Heart right ventricle (tissue), 16 donors: ENCODE data around the gene KCNQ1. TPM values are rescaled to one million over a fixed set of nuclear protein-coding genes. Genes with fewer than 3 reads are reported as not detected.

Source experiments
- ATAC-seq, 8 donors: fragments of 200-7000 bp; cut with Tn5 transposase; one replicate each; pipeline ENCODE4 v1.9.1; 2020; ENCODE audit warnings: mild to moderate bottlenecking in 8 of 8, moderate library complexity in 8 of 8, moderate number of reproducible peaks in 1 of 8
- DNase-seq, 2 donors: peaks; one replicate each; pipeline ENCODE4 v3.0.0-alpha.2; 2020
- H3K27ac ChIP-seq, 10 donors: fragments of 200-600 bp; sonication (generic) in 2 of 10; one replicate each; pipeline versions ENCODE4 v1.5.0 to v1.8.0; 2020 to 2022; ENCODE audit warnings: mild to moderate bottlenecking in 3 of 10
- H3K27me3 ChIP-seq, 7 donors: fragments of 200-600 bp; one replicate each; pipeline ENCODE4 v1.8.0; 2021 to 2022; ENCODE audit warnings: mild to moderate bottlenecking in 2 of 7
- H3K36me3 ChIP-seq, 9 donors: fragments of 200-600 bp; sonication (generic) in 1 of 9; one replicate each; pipeline versions ENCODE4 v1.5.0 to v1.8.0; 2020 to 2022; ENCODE audit warnings: mild to moderate bottlenecking in 2 of 9
- H3K4me1 ChIP-seq, 9 donors: fragments of 200-600 bp; sonication (generic) in 1 of 9; one replicate each; pipeline versions ENCODE4 v1.5.0 to v1.8.0; 2020 to 2022; ENCODE audit warnings: mild to moderate bottlenecking in 4 of 9
- H3K4me3 ChIP-seq, 10 donors: fragments of 200-600 bp; sonication (generic) in 2 of 10; one replicate each; pipeline versions ENCODE4 v1.5.0 to v1.8.0; 2020 to 2022; ENCODE audit warnings: mild to moderate bottlenecking in 7 of 10, moderate library complexity in 2 of 10
- H3K9me3 ChIP-seq, 11 donors: fragments of 200-600 bp in 10 of 11; sonication (generic) in 2 of 11; one replicate each; pipeline versions ENCODE4 v1.5.0 to v1.8.0; 2013 to 2022; ENCODE audit warnings: mild to moderate bottlenecking in 2 of 11, control low read depth in 1 of 11, moderate library complexity in 1 of 11
- CTCF ChIP-seq, 9 donors: fragments of 200-600 bp; sonication (generic) in 2 of 9; IDR thresholded peaks; one replicate each; pipeline versions ENCODE4 v1.5.0 to v1.8.0; 2021 to 2022; ENCODE audit warnings: antibody characterized with exemption in 9 of 9, mild to moderate bottlenecking in 5 of 9, moderate library complexity in 1 of 9
- WGBS, 2 donors: extraction: QIAGEN DNeasy Blood & Tissue Kit; methylation state at CpG; one replicate each; pipeline ENCODE4 v1.1.7; 2013; ENCODE audit warnings: inconsistent platforms in 1 of 2; 5-methylcytosine and 5-hydroxymethylcytosine counted together
- intact Hi-C, 10 donors: fragments of 100-400 bp; cut with DNase I; formaldehyde crosslinking; loops; one replicate each; pipeline versions ENCODE4 v1.11.1 to v1.14.2; 2022
- polyA plus RNA-seq, 2 donors: library from polyadenylated mRNA; stranded (reverse); fragments of 200-250 nt; gene quantifications; one replicate each; pipeline ENCODE4 v1.2.3, GENCODE V29; 2013
- total RNA-seq, 10 donors: library from RNA; stranded (reverse); fragmentation: NEBNext Ultra II Directional in 3 of 10; extraction: Animal tissue kit (Norgen Biotek cat#: 25700) in 3 of 10; gene quantifications; one replicate each; pipeline versions ENCODE4 v1.2.1 to v1.2.4, GENCODE V29; 2021 to 2023
- donor health status: Arrhythmogenic right ventricular cardiomyopathy.
- donor health status: ischemic (EF 13 %, LVEDD 7.1; RV severe dilation, severe dysfunction).
- donor health status: healthy with polysubstance abuse.
- donor health status: DM: no; HTN: yes; CAD: no.
- donor health status: DM: no; HTN: no; CAD: no.
- donor health status: ischemic (EF 25% LVEDD 6.9; RV normal size, moderate dysfunction).
- donor health status: ischemic (EF 25% LVEDD 5.7; RV mildly dilated, moderate dysfunction).
- donor health status: healthy.
- donor health status: DM: yes; HTN: yes; CAD: no.
- donor health status: Ischemic cardiomyopathy.
- donor health status: ischemic (EF 35%, LVEDD 5.7; RV mildly dilated, moderate dysfunction).
- donor health status: nonischemic (EF 11% LVEDD 7.7; RV severe dilation, severe dysfunction).
- donor health status: DM: yes; HTN: yes; CAD: no.
- donor health status: PGD.
- donor health status: ischemic (EF 29% LVEDD 5.4; RV normal size, mild dysfunction).
- donor health status: nonischemic (EF 23%, LVEDD 6.1; RV moderate dilation, normal function).

The KCNQ1 gene
- total and polyA plus RNA-seq, 12 donors, result 19.9 to 48.2 (median 33.7) TPM

- Histone ChIP-seq H3K27me3 (no peaks in the 10 kb centered on the region), H3K4me1 (peaks cover 0 to 4% (median 0%) of the 10 kb centered on the region in 9 donors), H3K27ac (peak overlapping the region in 2 of 10 donors; percentile 4 to 41), H3K9me3 (peaks cover 0 to 13% (median 0%) of the 10 kb centered on the region in 11 donors), H3K36me3 (peaks cover 0 to 33% (median 3%) of the 10 kb centered on the region in 9 donors), H3K4me3 (no peak overlapping the region)
- 77 to 82% methylated on average over 6 of the region's 6 CpGs for WGBS, 2 donors
- no peak for DNase-seq
- ATAC-seq, result peak in 5 of 8 donors; percentile 10 to 46 (median 29)
- no peak for TF ChIP-seq CTCF (IDR thresholded peaks at IDR 0.05)
- intact Hi-C loops, result no loop called here
Observed at GRCh38 chr11:2666401-2666741, 221.6 kb downstream of the KCNQ1 start.

DNA sequence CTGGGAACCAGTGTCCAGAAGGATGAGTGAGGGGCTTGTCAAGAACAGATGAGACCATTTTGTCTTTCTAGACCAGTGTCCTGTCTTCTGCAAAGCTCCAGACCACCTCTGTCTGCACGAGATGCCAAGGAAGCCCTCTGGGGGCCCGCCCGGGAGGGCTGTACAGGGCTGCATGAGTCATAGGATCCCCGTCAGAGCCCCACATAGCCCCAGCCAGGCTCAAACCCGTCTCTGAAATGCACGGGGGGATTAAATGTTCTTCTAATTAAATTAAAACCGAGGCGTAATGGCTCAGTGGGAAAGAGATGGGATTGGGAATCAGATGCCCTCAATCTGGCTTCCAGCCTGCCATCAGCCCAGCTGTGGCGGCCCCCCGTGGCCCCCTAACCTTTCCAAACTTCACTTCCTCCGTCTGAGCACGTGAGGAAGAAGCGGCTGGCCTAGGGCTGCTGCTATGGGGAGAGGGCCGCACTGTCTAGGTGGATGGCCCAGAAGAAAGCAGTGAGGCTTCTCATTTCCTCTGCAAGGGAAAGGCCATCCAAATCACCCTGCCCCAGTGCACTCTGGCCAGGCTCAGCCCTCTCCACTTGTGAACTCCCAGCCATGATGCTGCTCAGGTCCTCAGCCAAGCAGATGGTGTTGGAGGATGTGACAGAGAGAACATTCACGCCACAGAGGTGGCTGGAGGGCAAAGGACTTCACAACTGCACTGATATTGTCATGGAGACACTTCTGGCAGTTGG lies 222.2 kb downstream of the KCNQ1 start:
- no peak for TF ChIP-seq CTCF (IDR thresholded peaks at IDR 0.05)
- DNase-seq, result peak in 1 of 2 donors; percentile 3
- peak overlapping the region in 3 of 10 donors; percentile 4 to 41 (median 39) for H3K27ac ChIP-seq
- no peaks in the 10 kb centered on the region for H3K27me3 ChIP-seq
- H3K4me1 ChIP-seq, result peaks cover 0 to 7% (median 0%) of the 10 kb centered on the region in 9 donors
- no peak overlapping the region for H3K4me3 ChIP-seq
- WGBS, 2 donors, result 88% methylated on average over 15 of the region's 15 CpGs
- H3K9me3 ChIP-seq, result peaks cover 0 to 10% (median 0%) of the 10 kb centered on the region in 11 donors
- peak in 2 of 8 donors; percentile 10 to 52 for ATAC-seq
- intact Hi-C loops, result no loop called here
- H3K36me3 ChIP-seq, result peaks cover 0 to 30% (median 2%) of the 10 kb centered on the region in 9 donors

GRCh38 chr11:2667940-2668339 lies 223.1 kb downstream of the KCNQ1 start:
- no peak for TF ChIP-seq CTCF (IDR thresholded peaks at IDR 0.05)
- H3K36me3 ChIP-seq, result peaks cover 0 to 21% (median 0%) of the 10 kb centered on the region in 9 donors
- intact Hi-C loops, result no loop called here
- WGBS, 2 donors, result 96 to 100% methylated on average over 2 of the region's 2 CpGs
- peaks cover 0 to 16% (median 2%) of the 10 kb centered on the region in 9 donors for H3K4me1 ChIP-seq
- peaks cover 0 to under 1% (median 0%) of the 10 kb centered on the region in 11 donors for H3K9me3 ChIP-seq
- no peaks in the 10 kb centered on the region for H3K27me3 ChIP-seq
- no peak overlapping the region for H3K27ac ChIP-seq
- ATAC-seq, result no peak
- H3K4me3 ChIP-seq, result no peak overlapping the region
- DNase-seq, result peak in 1 of 2 donors; percentile 0

DNA sequence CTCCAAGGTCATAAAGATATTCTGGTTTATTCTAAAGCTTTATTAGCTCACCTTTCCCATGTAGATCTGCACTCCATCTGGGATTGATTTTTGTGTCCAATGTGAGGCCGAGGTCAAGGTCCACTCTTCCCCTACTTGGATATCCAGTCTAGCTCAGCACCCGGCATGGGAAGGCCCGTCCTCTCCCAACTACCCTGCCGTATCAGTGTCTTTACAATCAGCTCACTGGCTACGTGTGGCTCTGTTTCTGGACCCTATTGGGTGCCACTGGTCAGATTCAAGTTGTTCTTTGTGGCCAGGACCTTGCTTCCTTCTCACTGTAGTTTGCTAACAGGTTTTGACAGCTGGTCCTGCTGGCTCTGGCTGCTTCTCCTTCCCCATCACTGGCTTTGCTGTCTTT lies 224.1 kb downstream of the KCNQ1 start:
- H3K4me3 ChIP-seq, result no peak overlapping the region
- intact Hi-C loops, result no loop called here
- peaks cover 0 to 12% (median 0%) of the 10 kb centered on the region in 9 donors for H3K36me3 ChIP-seq
- H3K27me3 ChIP-seq, result no peaks in the 10 kb centered on the region
- ATAC-seq, result no peak
- no peak overlapping the region for H3K27ac ChIP-seq
- DNase-seq, result no peak
- peaks cover 0 to 22% (median 6%) of the 10 kb centered on the region in 9 donors for H3K4me1 ChIP-seq
- WGBS, 2 donors, result 94 to 97% methylated on average over 5 of the region's 5 CpGs
- no peak for TF ChIP-seq CTCF (IDR thresholded peaks at IDR 0.05)
- no peaks in the 10 kb centered on the region for H3K9me3 ChIP-seq
